GM19240 (cell line): ENCODE data around the gene LMAN2L.

ENCODE experiments used
- DNase-seq: peaks from one replicate; pipeline ENCODE4 v3.0.0; 2011; ENCODE audit warnings: low spot score; ENCODE audit not compliant: insufficient read length

Gene LMAN2L

DNA sequence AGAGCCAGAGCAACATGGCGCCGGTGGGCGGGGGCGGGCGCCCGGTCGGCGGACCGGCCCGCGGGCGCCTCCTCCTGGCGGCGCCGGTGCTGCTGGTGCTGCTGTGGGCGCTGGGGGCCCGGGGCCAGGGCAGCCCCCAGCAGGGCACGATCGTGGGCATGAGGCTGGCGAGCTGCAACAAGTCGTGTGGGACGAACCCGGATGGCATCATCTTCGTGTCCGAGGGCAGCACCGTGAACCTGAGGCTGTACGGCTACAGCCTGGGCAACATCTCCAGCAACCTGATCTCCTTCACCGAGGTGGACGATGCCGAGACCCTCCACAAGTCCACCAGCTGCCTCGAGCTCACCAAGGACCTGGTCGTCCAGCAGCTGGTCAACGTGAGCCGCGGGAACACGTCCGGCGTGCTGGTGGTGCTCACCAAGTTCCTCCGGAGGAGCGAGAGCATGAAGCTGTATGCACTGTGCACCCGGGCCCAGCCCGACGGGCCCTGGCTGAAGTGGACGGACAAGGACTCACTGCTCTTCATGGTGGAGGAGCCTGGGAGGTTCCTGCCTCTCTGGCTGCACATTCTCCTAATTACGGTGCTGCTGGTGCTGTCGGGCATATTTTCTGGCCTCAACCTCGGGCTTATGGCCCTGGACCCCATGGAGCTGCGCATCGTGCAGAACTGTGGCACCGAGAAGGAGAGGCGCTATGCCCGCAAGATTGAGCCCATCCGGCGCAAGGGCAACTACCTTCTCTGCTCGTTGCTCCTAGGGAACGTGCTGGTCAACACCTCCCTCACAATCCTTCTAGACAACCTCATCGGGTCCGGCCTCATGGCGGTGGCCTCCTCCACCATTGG is 21.3 kb upstream of the LMAN2L start:
- DNase-seq: no peak

DNA sequence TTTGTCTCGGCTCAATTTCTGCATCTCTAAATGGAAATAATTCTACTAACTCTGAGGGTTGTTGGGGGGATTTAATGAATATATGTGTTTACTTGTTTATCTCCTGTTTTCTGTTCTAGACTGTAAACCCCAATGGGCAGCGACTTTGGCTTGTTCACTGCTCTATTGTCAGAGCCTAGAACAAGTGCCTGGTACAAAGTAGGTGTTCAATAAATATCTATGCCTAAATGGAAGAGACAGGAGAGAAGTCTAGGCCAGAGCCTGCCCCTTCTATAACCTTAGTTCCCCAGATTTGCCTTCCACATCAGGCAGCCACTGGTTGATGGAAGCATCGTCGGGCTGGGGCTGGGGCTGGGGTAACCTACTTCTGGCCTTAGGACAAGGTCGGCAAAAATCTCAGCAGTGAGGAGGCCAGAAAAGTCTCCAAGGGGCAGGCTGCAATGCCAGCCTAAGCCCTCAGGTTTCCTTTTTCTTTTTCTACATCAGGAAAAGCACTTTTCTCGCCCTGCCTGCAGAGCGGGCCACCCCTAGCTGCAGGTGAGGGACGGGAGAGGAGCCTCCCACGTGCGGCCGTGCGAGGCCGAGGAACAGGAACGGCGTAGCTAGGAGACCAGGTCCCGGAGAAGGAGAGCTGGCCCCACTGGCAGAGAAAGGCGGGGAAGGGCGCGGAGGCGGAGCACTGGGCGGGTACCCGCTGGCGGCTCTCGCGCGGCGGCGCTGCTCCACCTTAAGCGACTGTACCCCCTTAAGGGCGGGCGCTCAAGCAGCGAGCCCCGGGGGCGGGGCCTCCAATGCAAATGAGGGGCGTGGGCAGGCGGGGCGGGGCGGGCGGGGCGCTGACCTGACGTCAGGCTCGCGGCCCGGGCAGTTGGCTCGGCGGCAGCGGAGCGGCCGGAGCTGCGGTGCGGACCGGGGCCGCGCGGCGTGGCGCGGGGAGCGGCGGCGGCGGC is 20.4 kb upstream of the LMAN2L start, which contains the start of gene CNNM4:
TSS of gene CNNM4 (plus strand) at position 867 of the 950 bp plus-strand sequence. CDS start 98 bp downstream, outside the sequence.
- peak; percentile 80 for DNase-seq

DNA sequence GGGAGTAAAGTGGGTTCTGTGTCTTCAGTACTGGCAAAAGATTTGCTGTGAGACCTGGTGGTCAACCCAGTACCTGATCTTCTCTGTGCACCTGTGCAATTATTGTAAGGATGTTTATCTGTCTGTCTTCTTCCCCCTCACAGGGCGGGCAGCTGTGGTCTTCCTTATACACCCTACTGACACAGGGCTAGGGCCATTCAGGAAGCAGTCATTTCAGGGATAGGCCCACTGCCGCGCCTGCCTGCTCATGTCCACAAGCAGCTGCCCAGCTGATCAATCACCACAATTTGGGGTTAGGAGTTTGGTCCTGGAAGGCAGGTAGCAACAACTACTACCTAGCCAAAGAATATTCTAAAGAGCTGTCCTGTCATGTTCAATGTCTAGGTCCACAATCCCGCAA is 19.7 kb upstream of the LMAN2L start:
- DNase-seq: no peak

DNA sequence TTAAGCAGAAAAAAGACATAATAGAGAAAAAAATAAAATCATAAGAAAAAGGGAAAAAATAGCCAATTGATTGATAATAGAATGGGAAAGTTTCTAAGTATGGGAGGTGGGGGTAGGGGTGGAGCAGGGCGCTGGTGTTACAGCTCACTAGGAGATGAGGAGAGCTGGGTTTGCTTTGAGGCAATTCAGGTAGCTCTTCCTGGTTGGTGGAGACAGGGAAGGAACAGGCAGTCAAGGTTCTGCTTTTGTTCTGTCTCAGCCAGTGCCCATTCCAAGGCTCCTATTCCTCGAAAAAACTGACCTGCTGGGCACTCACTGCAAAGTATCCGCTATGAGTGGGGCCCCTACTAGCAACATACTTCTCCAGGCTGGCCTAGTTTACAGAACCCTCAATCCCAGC is 19.1 kb upstream of the LMAN2L start:
- DNase-seq: no peak

DNA sequence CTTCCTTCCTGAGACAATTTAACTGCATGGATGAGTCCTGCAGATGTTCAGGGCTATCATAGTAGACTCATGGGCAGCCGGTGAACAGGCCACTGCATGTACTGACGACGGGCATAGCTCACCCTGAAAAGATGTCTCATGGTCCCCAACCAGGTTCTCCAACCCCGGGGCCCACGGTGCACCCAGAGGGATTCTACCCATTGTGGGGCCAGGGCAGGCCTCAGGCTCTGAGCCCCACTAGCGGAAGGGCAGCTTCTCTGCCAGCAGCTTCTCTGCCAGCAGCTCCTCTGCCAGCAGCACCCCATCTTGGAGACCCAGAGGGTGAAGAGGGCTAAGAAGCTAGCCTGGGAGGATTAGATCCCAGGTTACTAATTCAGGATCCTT is 17.6 kb upstream of the LMAN2L start:
- no peak for DNase-seq

DNA sequence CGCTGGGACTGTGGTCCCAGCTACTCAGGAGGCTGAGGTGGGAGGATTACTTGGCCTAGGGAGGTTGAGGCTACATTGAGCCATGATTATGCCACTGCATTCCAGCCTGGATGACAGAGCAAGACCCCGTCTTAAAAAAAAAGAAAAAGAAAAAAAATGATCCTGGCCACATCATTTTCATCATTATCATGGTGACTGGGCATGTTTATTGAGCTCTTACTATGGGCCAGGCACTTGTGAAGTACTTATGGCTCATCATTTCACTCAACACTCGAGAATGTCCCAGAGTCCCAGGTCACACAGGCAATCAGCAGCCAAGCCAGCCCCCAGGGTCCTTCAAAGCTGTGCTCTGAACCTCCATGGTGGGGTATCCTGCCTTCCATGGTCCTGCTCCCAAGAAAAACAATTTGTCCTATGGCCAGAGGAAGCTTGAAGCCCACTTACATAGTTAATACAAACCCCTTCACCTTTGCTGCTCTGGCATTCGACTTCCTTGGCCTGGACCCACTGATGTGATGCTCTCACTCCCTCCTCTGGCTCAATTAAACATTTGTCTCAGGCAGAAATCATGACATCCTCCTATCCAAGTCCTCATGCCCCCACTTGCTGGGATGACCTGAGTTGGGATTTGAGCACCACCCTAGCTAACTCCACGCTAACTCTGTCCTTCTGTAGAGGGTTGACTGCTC is 17.1 kb upstream of the LMAN2L start:
- no peak for DNase-seq

DNA sequence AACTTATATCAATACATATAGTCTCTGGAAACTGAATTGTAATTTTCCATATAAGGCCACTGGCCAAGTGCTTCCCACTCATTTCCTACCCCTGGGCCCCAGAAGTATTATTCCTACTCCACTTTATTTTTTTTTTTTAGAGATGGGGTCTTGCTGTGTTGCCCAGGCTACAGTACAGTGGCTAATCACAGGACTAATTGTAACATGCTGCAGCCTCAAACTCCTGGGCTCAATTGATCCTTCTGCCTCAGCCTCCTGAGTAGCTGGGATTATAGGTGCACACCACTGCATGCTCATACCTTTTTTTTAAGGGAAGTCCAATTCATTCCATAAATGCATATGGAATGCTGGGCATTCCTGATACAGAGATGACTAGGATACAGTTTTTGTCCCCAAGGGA is 14.5 kb upstream of the LMAN2L start:
- DNase-seq: no peak

DNA sequence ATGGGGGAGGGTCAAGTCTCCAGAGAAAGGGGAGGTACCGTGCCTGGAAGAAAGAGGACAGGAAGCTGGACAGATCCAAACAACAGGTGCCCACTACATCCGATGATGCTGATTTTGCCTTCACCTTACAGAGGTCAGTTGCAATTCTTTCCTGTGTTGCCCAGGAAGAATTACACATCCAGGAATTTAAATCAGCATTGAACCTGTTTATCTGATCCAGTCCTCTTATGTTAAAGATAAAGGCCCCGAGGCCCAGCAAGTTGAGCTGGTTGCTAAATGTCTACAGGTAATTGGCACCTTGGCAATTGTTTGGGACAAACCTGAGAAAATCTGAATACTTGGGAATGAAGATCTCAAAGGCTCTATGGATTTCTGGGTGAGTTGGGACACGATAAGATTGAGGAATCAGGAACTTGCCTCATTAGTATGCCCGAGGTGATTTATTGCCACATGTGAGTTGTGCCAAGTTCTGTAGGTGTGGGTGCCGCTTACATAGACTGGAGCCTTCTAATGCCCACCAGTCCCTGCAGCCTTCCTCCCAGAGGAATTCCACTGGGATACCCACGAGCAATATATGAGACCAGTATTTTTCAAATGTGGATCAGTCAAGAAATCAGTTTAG is 13.9 kb upstream of the LMAN2L start:
- no peak for DNase-seq

DNA sequence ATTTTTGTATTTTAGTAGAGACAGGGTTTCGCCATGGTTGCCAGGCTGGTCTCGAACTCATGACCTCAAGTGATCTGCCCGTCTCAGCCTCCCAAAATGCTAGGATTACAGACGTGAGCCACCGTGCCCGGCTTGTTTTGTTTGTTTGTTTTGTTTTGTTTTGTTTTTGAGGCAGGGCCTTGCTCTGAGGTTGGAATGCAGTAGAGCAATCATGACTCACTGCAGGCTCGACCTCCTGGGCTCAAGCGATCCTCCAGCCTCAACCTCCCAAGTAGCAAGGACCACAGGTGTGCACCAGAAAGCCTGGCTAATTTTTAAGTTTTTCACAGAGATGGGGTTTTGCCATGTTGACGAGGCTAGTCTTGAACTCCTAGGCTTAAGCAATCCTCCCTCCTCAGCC is 11.9 kb upstream of the LMAN2L start:
- no peak for DNase-seq

DNA sequence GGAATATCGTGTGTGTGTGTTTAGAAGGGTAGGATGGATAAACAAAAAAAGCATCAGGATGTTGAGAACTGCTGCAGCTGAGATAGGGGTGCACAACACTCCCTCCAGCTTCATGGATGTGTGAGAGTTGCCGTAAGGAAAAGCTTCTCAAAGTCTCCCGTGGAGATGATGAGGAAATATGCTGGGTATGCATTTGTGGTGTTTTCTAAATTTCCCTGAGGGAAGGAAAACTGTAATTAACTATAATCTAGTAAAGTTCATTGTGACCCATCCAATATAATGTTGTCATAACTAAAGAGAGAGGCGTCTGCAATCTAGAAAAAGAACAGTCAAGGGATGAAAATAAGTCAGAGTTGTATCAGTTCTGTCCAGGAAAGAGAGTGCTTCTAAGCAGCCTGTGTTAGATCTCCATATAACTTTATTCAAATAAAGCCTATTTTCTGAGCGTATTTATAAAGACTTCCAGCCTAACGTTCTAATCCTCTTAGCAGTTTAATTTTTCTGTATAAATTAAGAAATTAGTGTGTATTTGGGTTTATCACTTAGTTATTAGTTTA is 7.3 kb upstream of the LMAN2L start:
- DNase-seq: no peak

DNA sequence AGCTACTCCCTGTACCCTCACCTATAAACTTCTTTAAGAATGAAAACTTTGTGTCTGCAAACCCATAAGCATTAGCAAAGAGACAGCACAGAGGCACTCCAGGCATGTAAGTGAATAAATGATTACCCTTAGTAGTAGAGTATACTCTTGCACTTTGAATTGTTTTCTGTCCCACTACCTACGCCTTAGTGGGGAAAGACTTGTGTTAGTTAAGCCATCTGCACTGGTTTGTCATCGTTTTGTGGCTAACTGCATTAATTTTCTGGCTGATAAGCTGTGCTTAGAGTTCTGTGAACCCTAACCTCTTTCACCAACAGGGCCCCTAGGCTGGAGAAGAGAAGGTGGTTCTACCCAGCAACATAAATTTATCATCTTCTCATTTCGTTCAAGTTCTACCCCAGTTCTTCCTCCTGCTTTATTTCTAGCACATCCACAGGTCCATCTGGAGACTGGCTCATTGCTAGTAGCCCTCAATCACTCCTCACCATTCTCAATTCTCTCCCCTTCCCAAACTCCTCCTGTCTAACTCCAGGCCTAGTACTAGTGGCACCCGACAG is 710 bp downstream of the LMAN2L start:
- no peak for DNase-seq

DNA sequence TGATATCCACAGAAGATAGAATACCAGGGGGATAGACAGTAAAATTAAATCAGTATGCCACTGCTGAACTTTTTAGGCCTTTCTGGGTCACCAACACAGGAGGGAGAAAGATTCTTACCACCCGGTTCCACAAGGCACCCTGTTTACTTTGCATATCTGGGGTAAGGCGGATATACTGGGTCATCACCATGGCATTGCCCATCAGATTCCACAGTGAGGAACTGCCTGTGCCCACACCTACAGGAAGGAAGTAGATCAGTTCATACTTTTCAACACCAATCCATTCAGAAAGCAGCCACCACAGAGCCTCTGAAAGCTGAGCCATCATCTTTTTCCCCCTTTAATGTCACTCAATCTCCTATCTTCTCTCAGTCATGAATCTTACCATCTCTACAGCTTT is 2.0 kb downstream of the LMAN2L start:
- no peak for DNase-seq

DNA sequence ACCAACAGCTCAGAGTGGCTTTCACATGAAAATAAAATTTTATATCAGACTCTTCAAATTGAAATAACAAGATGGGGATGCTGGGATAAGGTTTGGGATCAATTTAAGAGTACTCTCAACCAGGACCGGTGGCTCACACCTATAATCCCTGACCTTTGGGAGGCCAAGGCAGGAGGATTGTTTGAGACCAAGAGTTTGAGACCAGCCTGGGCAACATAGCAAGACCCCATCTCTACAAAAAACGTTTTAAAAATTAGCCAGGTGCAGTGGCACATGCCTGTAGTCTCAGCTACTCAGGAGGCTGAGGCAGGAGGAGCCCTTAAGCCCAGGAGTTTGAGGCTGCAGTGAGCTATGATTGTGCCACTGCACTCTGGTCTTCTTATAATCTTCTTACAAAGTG is 2.6 kb downstream of the LMAN2L start:
- DNase-seq: no peak

DNA sequence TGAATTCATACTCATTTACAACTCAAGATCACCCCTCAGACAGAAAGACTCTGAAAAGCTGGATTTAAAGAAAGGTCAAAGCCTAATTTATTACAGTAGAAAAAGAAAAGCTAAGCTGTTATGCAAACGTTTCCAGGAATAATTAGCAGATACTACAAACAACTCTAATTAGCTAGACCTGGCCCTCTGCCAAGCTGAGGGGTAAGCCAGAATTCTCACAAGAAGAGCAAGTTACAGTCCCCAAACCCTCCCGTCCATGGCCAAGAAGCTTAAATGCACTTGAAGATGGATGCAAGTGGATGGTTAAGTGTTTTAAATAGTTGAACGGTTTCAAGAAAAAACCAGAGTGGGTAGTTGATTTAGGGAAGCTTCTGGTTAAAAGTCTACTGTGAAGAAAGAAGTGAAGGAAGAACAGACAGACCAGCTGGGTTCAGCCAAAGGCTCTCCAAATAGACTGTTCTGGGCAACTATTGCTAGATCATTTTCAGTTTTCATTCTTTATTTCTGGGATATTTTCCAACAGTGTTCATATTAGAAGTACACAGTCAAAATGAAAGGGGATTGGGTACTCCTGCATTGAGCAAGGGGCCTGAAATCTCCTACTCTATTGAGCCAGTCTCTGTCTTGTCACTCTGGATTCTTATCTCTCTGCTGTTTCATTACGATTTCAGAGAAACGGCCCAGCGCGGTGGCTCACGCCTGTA is 4.8 kb downstream of the LMAN2L start:
- no peak for DNase-seq

DNA sequence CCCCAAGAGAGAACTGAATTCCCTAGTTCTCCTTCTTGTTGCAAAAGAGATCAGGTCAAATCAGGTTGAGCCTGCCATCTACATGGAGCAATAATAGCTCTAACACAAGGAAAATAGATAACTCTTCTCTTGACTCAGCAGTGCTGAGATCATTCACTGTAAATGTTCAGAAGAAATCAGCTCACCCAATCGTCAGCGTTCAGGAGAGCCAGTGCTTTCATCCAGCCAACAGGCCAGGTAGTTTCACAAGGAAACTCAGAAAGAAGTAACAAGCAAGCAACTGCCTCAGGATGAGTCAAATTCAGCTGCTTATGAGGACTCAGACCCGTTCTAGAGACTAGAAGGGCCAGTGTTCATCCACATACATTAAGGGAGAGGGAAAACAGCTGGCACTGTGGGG is 5.9 kb downstream of the LMAN2L start:
- no peak for DNase-seq

DNA sequence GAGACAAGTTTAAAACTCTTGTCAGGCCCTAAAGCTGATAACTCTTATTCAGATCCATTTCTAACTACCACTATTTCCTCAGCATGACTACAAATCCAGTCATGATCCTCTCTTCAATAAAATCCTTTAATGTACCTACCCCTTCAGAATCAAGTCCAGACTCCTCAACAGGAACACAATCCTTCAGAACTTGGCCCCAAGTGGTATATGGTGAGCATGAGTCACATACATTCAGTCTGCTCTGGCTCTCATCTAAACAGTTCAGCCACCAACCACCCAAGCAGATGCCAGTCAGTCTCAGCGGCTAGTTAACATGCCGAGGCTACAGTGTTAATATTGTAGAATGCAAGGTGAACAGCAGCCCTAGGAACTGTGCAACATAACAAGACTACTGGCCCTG is 9.7 kb downstream of the LMAN2L start:
- DNase-seq: no peak

DNA sequence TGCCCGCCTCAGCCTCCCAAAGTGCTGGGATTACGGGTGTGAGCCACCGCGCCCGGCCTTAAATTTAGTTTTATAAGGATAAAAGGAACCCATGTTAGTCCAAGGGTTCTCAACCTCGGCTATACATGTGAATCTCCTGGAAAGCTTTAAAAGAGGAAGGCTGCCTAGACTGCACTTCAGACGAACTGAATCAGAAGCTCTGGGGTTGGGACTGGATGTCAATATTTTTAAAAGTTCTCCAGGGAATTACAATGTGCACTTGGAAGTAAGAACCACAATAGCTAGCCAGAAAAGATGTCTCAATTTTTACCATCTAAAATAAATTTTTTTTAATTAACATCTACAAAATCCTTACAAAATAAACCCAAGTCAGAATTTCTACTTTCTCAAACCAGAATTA is 10.1 kb downstream of the LMAN2L start:
- DNase-seq: no peak

DNA sequence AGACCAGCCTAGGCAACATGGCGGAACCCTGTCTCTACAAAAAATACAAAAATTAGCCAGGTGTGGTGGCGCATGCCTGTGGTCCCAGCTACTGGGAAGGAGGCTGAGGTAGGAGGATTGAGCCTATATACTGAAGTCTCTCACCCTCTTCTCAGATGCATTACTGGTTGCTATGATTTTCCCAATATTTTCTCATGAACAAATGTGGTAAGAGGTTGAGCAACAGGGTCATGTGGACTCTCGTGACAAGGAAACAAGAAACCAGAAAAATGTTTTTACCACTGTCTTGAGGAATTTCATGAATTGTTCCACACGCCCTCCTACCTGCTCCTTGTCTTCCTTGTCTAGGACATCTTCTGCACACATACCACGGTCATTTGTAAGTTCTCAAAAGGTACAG is 12.4 kb downstream of the LMAN2L start:
- DNase-seq: no peak

DNA sequence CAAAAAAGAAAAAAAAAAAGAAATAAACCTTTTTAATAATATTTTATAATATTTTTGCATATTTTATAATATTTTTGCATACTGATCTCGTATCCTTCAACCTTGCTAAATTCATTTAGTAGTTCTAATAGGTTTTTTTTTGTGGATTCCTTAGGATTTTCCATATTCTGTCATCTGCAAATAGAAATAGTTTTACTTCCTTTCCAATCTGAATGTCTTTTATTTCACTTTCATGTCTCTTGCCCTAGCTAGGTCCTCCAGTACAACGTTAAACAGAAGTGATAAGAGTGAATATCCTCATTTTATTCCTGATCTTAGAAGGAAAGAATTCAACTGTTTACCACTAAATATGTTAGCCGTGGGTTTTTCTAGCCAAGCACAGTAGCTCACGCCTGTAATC is 13.7 kb downstream of the LMAN2L start:
- no peak for DNase-seq

DNA sequence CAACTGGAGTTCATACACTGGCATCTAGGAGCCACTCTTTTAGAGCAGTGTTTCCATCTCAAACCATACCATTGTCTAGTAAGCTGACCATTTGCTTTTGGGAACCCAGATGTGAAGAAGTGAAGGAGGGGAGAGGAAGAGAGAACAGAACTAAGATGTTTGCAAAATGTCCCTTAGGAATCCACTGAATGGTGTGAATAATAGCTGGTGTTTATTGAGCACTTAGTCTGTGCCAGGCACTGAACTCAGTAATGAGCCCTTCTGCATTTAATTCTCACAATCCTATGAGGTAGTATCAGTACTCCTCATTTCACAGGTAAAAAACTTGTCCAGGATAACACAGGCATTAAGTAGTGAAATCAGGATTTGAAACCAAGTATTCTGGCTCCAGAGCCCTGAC is 23.5 kb downstream of the LMAN2L start:
- no peak for DNase-seq
